RPMI8226 (cell line): ENCODE results near the gene OSGEP.

ENCODE experiments used
- DNase-seq: peaks from one replicate; pipeline ENCODE4 v3.0.0-alpha.2; 2015

The OSGEP gene

GRCh38 chr14:20454516-20455354 lies at the start of gene OSGEP, which contains the start of gene APEX1:
OSGEP (minus strand) TSS chr14:20454812; CDS start chr14:20454683, 129 bp downstream.
APEX1 (plus strand) TSS chr14:20455226; CDS start chr14:20455646, 420 bp downstream.
- DNase-seq: peak; percentile 98

- DNase-seq: no peak
These were observed 49.3 kb upstream of the OSGEP start for GRCh38 chr14:20503898-20504297.

- no peak for DNase-seq
These were observed 46.7 kb upstream of the OSGEP start for GRCh38 chr14:20501346-20501745.

GRCh38 chr14:20499881-20500280 lies 45.3 kb upstream of the OSGEP start:
- no peak for DNase-seq

GRCh38 chr14:20499108-20499507 lies 44.5 kb upstream of the OSGEP start:
- no peak for DNase-seq

- no peak for DNase-seq
These were observed 44.0 kb upstream of the OSGEP start for GRCh38 chr14:20498622-20499021.

- DNase-seq: no peak
These were observed 40.5 kb upstream of the OSGEP start for GRCh38 chr14:20494935-20495766.

GRCh38 chr14:20493634-20494033 lies 39.0 kb upstream of the OSGEP start:
- no peak for DNase-seq

GRCh38 chr14:20492486-20492885 lies 37.9 kb upstream of the OSGEP start:
- DNase-seq: no peak

- DNase-seq: no peak
These were observed 36.0 kb upstream of the OSGEP start for GRCh38 chr14:20490563-20490962.

GRCh38 chr14:20489093-20489994 lies 34.7 kb upstream of the OSGEP start:
- no peak for DNase-seq

GRCh38 chr14:20487396-20487725 lies 32.7 kb upstream of the OSGEP start:
- no peak for DNase-seq

- DNase-seq: no peak
These were observed 32.2 kb upstream of the OSGEP start for GRCh38 chr14:20486684-20487395.

- DNase-seq: no peak
These were observed 31.3 kb upstream of the OSGEP start for GRCh38 chr14:20485900-20486299.

- no peak for DNase-seq
These were observed 27.8 kb upstream of the OSGEP start for GRCh38 chr14:20482382-20482781.

- no peak for DNase-seq
These were observed 24.3 kb upstream of the OSGEP start for GRCh38 chr14:20478894-20479293.

GRCh38 chr14:20477211-20477876 lies 22.7 kb upstream of the OSGEP start:
- DNase-seq: peak; percentile 45

- no peak for DNase-seq
These were observed 22.2 kb upstream of the OSGEP start for GRCh38 chr14:20476776-20477175.

GRCh38 chr14:20472536-20473169 lies 18.0 kb upstream of the OSGEP start:
- DNase-seq: no peak

- no peak for DNase-seq
These were observed 15.9 kb upstream of the OSGEP start for GRCh38 chr14:20470603-20470901.

- peak; percentile 45 for DNase-seq
These were observed 15.4 kb upstream of the OSGEP start for GRCh38 chr14:20469890-20470602.
